Frontal cortex (tissue), 4 donors: ENCODE results near the gene NLRP11. TPM values are rescaled to one million over a fixed set of nuclear protein-coding genes. Genes with fewer than 3 reads are reported as not detected.
"Not testable (repeated sequence)": the region's sequence is repeated elsewhere in the genome, so short reads cannot be mapped to it uniquely, and the experiment has no call there.

Source experiments
- DNase-seq, 2 donors: peaks; one replicate each; pipeline ENCODE4 v3.0.0; 2012; ENCODE audit warnings: low spot score in 2 of 2
- FAIRE-seq: peaks from 2 replicates; lab custom pipeline; 2012; peaks lifted over from hg19 to GRCh38; lab: Jason Lieb, UNC
- total RNA-seq: library from RNA; depleted of rRNA; stranded (reverse); fragments of >200 nt; gene quantifications from one replicate; pipeline ENCODE4 v1.2.3, GENCODE V29; 2014
- donor health status: control.
- donor health status: control.
- donor health status: control.

Gene NLRP11
- total RNA-seq, 1 donor from 2014 or later: not detected

DNA sequence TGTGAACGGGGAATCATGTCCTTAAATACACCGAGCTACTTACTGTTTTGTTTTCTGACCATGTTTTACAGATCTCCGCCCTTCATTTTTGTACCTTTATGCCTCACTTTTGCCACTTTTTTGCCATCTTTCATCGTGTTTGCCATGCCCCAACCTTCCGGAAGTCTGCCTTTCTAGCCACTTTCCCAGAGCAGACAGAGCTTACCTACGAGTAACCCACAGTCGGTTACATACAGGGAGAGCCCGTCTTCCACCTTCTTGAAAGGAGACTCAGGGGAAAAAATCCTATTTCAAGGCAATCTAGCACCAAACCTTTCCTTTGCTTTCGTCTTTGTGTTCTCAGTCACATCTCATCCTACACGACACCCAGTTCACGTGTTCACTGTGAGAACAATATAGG is 36.8 kb downstream of the NLRP11 start:
- DNase-seq: no peak
- no peak for FAIRE-seq

DNA sequence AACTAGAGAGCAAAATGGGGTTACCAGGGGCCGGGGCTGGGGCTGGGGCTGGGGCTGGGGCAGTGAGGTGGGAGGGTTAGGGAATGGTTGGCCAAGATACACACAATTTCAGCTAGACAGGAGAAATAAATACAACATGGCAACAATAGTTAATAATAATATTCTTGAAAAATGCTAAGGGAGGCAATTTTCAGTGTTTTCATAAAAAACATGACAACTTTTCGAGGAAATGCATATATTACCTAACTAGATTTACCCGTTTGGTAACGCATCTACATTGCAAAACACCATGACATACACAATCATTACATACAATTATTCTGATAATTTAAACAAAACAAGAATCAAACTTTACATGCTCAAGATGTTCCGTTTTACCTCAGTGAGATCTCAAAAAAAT is 50.7 kb downstream of the NLRP11 start:
- FAIRE-seq (no peak), DNase-seq (no peak)

DNA sequence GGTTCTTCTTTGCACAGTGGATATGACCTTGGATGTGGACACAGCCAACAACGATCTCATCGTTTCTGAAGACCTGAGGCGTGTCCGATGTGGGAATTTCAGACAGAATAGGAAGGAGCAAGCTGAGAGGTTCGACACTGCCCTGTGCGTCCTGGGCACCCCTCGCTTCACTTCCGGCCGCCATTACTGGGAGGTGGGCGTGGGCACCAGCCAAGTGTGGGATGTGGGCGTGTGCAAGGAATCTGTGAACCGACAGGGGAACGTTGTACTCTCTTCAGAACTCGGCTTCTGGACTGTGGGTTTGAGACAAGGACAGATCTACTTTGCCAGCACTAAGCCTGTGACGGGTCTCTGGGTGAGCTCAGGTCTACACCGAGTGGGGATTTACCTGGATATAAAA is 53.5 kb downstream of the NLRP11 start:
- DNase-seq: no peak
- no peak for FAIRE-seq

DNA sequence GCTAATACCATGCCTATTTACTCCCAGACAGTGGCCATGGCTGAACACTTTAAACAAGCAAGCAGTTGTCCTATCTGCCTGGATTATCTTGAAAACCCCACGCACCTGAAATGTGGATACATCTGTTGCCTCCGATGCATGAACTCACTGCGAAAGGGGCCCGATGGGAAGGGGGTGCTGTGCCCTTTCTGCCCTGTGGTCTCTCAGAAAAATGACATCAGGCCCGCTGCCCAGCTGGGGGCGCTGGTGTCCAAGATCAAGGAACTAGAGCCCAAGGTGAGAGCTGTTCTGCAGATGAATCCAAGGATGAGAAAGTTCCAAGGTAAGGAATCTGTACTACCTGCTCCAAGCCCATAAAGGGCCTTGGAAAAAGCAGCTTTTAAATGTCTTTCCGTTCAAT is 54.3 kb downstream of the NLRP11 start:
- FAIRE-seq (no peak), DNase-seq (no peak)

DNA sequence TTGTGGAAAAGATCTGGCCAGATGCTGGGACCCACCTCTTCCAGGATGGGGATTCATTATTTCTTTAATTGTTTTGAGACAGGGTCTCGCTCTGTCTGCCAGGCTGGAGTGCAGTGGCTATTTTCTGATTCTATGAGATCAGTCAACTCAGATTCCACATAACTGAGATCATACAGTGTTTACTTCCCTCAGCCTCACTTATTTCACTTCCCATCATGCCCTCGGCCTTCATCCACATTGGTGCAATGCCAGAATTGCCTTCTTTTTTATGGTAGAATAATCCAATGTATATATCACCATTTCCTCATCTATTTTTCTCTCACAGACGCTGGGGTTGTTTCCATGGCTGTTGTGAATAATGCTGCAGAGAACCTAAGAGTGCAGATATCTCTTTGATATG is 62.2 kb downstream of the NLRP11 start:
- DNase-seq, FAIRE-seq: not testable (repeated sequence)

DNA sequence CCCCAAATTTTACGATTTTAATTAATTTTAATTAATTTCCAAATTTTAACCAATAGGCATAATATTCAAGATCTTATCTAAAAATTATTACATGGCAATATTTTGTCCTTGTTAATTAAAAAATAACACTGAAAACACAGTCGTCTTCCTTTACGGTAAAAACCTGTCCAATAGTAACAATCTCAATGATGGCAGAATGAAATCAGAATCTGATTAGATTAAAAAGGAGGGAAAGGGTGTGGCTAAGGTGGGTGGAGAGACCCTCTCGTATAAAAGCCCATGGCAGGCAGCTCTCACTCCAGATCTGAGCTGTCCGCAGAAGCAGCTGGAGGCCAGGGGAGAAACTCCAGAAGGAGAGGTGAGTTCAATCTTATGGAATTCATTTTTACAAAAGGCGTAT is 63.0 kb downstream of the NLRP11 start, which contains the start of gene RFPL4AL1:
Gene RFPL4AL1 (plus strand): TSS at position 301 of the 400 bp plus-strand sequence. CDS start 2,687 bp downstream, outside the sequence.
- FAIRE-seq: peak; percentile 74
- not testable (repeated sequence) for DNase-seq

DNA sequence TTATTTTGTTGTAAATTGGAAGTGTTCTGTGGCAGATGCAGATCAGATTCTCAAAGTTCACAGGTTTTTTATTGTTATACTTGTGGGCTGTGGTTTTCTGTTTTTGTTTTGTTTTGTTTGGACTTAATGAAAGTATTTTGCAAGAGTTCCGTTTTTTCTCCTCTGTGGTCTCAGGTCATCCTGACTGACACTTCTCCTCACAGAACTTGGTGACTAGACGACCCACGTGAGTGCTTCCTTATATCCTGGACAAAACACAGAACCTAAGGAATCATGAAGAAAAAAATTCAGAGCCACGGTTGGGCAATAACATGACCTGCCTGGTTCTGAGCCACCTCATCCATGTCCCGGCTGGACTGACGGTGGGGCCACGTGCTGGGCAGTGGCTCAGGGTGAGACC is 65.3 kb downstream of the NLRP11 start:
- DNase-seq (no peak), FAIRE-seq (no peak)

GRCh38 chr19:55758797-55759196 is 73.0 kb downstream of the NLRP11 start, which contains the start of gene RFPL4A:
Gene RFPL4A (plus strand): TSS chr19:55759097. CDS start chr19:55761801, 2,704 bp downstream.
- FAIRE-seq, DNase-seq: not testable (repeated sequence)

- not testable (repeated sequence) for FAIRE-seq, DNase-seq
These were observed 75.0 kb downstream of the NLRP11 start for GRCh38 chr19:55756808-55757207.

- FAIRE-seq (no peak), DNase-seq (no peak)
These were observed 78.4 kb downstream of the NLRP11 start for GRCh38 chr19:55753401-55753800.

DNA sequence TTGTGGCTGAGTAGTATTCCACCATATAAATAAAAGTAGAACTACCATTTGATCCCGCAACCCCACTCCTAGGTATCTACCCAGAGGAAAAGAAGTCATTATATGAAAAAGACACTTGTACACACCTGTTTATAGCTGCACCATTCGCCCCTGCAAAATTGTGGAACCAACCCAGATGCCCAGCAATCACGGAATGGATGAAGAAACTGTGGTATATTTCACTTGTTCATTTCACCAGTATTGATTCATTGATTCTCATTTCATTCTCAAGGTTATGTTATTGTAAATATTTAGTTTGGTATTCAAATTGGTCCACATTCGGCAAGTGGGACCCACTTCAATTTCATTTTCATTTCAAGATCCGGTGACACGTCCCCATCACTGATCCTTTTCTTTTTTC is 81.1 kb downstream of the NLRP11 start:
- FAIRE-seq (no peak), DNase-seq (no peak)

- DNase-seq: no peak
These were observed 93.5 kb downstream of the NLRP11 start, which contains the start of gene NLRP9 for GRCh38 chr19:55738302-55738701. Gene NLRP9 (minus strand): TSS chr19:55738402. CDS start chr19:55738374, 28 bp downstream.

More at GRCh38 chr19:55738302-55738701, 93.5 kb downstream of the NLRP11 start, which contains the start of gene NLRP9:
- FAIRE-seq: no peak

Other genes with a start within 250 kb of the NLRP11 start
- 3.3 TPM for gene FIZ1, start 232.5 kb downstream of the NLRP11 start, total RNA-seq
- gene ZNF524, start 231.7 kb downstream of the NLRP11 start, total RNA-seq: 2.9 TPM
- gene ZNF865, start 226.4 kb downstream of the NLRP11 start, total RNA-seq: 1.2 TPM
- 4.5 TPM for gene ZNF784, start 207.4 kb downstream of the NLRP11 start, total RNA-seq
- 2.4 TPM for gene ZNF580, start 191.0 kb downstream of the NLRP11 start, total RNA-seq
- 6.5 TPM for gene ZNF581, start 188.3 kb downstream of the NLRP11 start, total RNA-seq
- 9.4 TPM for gene CCDC106, start 183.8 kb downstream of the NLRP11 start, total RNA-seq
- gene U2AF2, start 177.0 kb downstream of the NLRP11 start, total RNA-seq: 70.1 TPM
- gene EPN1, start 156.8 kb downstream of the NLRP11 start, total RNA-seq: 16.7 TPM
- gene NLRP9, start 93.6 kb downstream of the NLRP11 start, total RNA-seq: not detected
- not detected for gene RFPL4A, start 72.9 kb downstream of the NLRP11 start, total RNA-seq
- gene RFPL4AL1, start 62.9 kb downstream of the NLRP11 start, total RNA-seq: not detected
- not detected for gene NLRP4, start 4.5 kb upstream of the NLRP11 start, total RNA-seq
- gene NLRP13, start 100.3 kb upstream of the NLRP11 start, total RNA-seq: not detected
- gene NLRP8, start 115.8 kb upstream of the NLRP11 start, total RNA-seq: not detected
- gene NLRP5, start 154.8 kb upstream of the NLRP11 start, total RNA-seq: not detected